Muscle of leg (tissue), 11 donors: ENCODE results near the gene NUP153. TPM values are rescaled to one million over a fixed set of nuclear protein-coding genes. Genes with fewer than 3 reads are reported as not detected.
A peak's percentile ranks its signal among the peaks of the same experiment; 100 is the strongest.
"Not testable (repeated sequence)": the region's sequence is repeated elsewhere in the genome, so short reads cannot be mapped to it uniquely, and the experiment has no call there.

ENCODE experiments used
- DNase-seq: peaks from one replicate; pipeline ENCODE4 v3.0.0; 2013
- H3K27ac ChIP-seq: one replicate; pipeline ENCODE4 v1.5.1; 2013; ENCODE audit warnings: mild to moderate bottlenecking, low read length, control low read depth
- H3K27me3 ChIP-seq: one replicate; pipeline ENCODE4 v1.6.1; 2013; ENCODE audit warnings: low read length; ENCODE audit not compliant: control insufficient read depth, insufficient read depth
- H3K36me3 ChIP-seq: one replicate; pipeline ENCODE4 v1.6.1; 2013; ENCODE audit warnings: low read length; ENCODE audit not compliant: control insufficient read depth, insufficient read depth
- H3K4me1 ChIP-seq: one replicate; pipeline ENCODE4 v1.6.1; 2013; ENCODE audit warnings: low read length; ENCODE audit not compliant: control insufficient read depth, insufficient read depth
- H3K4me3 ChIP-seq: one replicate; pipeline ENCODE4 v1.5.1; 2013; ENCODE audit warnings: low read length, control low read depth
- H3K9me3 ChIP-seq: replicated peaks from 2 replicates; pipeline ENCODE4 v1.6.1; 2013; ENCODE audit warnings: low read depth, low read length; ENCODE audit not compliant: control insufficient read depth
- WGBS: methylation state at CpG from one replicate; pipeline ENCODE4 v1.1.5; 2013; ENCODE audit warnings: missing lambda C conversion rate; ENCODE audit not compliant: insufficient coverage; 5-methylcytosine and 5-hydroxymethylcytosine counted together
- polyA plus RNA-seq, 8 donors: library from polyadenylated mRNA; unstranded; fragments of 120-200 nt; gene quantifications; one replicate each; pipeline versions ENCODE4 v1.2.1 to v1.2.3, GENCODE V29; 2013; ENCODE audit warnings: inconsistent platforms in 1 of 8, low replicate concordance in 1 of 8; ENCODE audit not compliant: insufficient read length in 8 of 8, insufficient read depth in 1 of 8
- total RNA-seq: library from RNA; stranded (reverse); fragments of 120-200 nt; gene quantifications from one replicate; pipeline ENCODE4 v1.2.4, GENCODE V29; 2013

NUP153 gene
- total and polyA plus RNA-seq, 9 donors: 21.2 to 37.3 (median 29.3) TPM

GRCh38 chr6:17593246-17593645 is 113.5 kb downstream of the NUP153 start:
- Histone ChIP-seq H3K27ac (no peak overlapping the region), H3K9me3 (no peaks in the 10 kb centered on the region), H3K4me1 (no peaks in the 10 kb centered on the region), H3K36me3 (no peaks in the 10 kb centered on the region), H3K4me3 (no peak overlapping the region), H3K27me3 (no peaks in the 10 kb centered on the region)
- no peak for DNase-seq

- 86% methylated on average over 1 of the region's 1 CpG for WGBS
- no peak for DNase-seq
- Histone ChIP-seq H3K4me3 (no peak overlapping the region), H3K4me1 (no peaks in the 10 kb centered on the region), H3K27ac (no peak overlapping the region), H3K27me3 (no peaks in the 10 kb centered on the region), H3K9me3 (no peaks in the 10 kb centered on the region), H3K36me3 (no peaks in the 10 kb centered on the region)
These were observed 115.4 kb downstream of the NUP153 start for GRCh38 chr6:17591287-17591686.

- DNase-seq: no peak
- Histone ChIP-seq H3K27me3 (no peaks in the 10 kb centered on the region), H3K27ac (no peak overlapping the region), H3K9me3 (no peaks in the 10 kb centered on the region), H3K4me1 (no peaks in the 10 kb centered on the region), H3K4me3 (no peak overlapping the region), H3K36me3 (no peaks in the 10 kb centered on the region)
- WGBS: 61% methylated on average over 5 of the region's 5 CpGs
These were observed 117.2 kb downstream of the NUP153 start for GRCh38 chr6:17589406-17590096.

- Histone ChIP-seq H3K36me3 (no peaks in the 10 kb centered on the region), H3K4me1 (peaks cover 7% of the 10 kb centered on the region), H3K27ac (no peak overlapping the region), H3K27me3 (no peaks in the 10 kb centered on the region), H3K4me3 (no peak overlapping the region), H3K9me3 (no peaks in the 10 kb centered on the region)
- no peak for DNase-seq
- WGBS: 73% methylated on average over 1 of the region's 6 CpGs
These were observed 118.7 kb downstream of the NUP153 start for GRCh38 chr6:17588011-17588410.

GRCh38 chr6:17586623-17587022 is 120.1 kb downstream of the NUP153 start:
- not testable (repeated sequence) for H3K4me1 ChIP-seq, DNase-seq, H3K27me3 ChIP-seq, H3K9me3 ChIP-seq, H3K36me3 ChIP-seq, H3K27ac ChIP-seq, H3K4me3 ChIP-seq
- 88% methylated on average over 11 of the region's 13 CpGs for WGBS

- Histone ChIP-seq H3K9me3 (no peaks in the 10 kb centered on the region), H3K36me3 (no peaks in the 10 kb centered on the region), H3K4me3 (no peak overlapping the region), H3K27ac (no peak overlapping the region), H3K4me1 (peaks cover 7% of the 10 kb centered on the region), H3K27me3 (peaks cover 3% of the 10 kb centered on the region)
- DNase-seq: no peak
- 78% methylated on average over 4 of the region's 7 CpGs for WGBS
These were observed 120.8 kb downstream of the NUP153 start for GRCh38 chr6:17585766-17586490.

GRCh38 chr6:17584241-17584803 is 122.4 kb downstream of the NUP153 start:
- Histone ChIP-seq H3K9me3 (no peaks in the 10 kb centered on the region), H3K27me3 (peaks cover 3% of the 10 kb centered on the region), H3K27ac (peak overlapping the region; percentile 85), H3K36me3 (no peaks in the 10 kb centered on the region), H3K4me3 (no peak overlapping the region), H3K4me1 (peaks cover 7% of the 10 kb centered on the region)
- peak; percentile 92 for DNase-seq
- no CpG with 5 or more reads among the region's 7 CpGs for WGBS

- 33% methylated on average over 4 of the region's 5 CpGs for WGBS
These were observed 122.9 kb downstream of the NUP153 start for GRCh38 chr6:17583811-17584210.

GRCh38 chr6:17581282-17581681 is 125.4 kb downstream of the NUP153 start:
- DNase-seq, H3K36me3 ChIP-seq, H3K4me1 ChIP-seq, H3K4me3 ChIP-seq, H3K9me3 ChIP-seq, H3K27ac ChIP-seq, H3K27me3 ChIP-seq: not testable (repeated sequence)
- WGBS: 100% methylated on average over 6 of the region's 7 CpGs

More at GRCh38 chr6:17583811-17584210, 122.9 kb downstream of the NUP153 start:
- Histone ChIP-seq H3K4me1 (peaks cover 7% of the 10 kb centered on the region), H3K27me3 (peaks cover 3% of the 10 kb centered on the region), H3K4me3 (no peak overlapping the region), H3K36me3 (no peaks in the 10 kb centered on the region), H3K9me3 (no peaks in the 10 kb centered on the region), H3K27ac (peak overlapping the region; percentile 85)
- peak; percentile 41 for DNase-seq

GRCh38 chr6:17580518-17581048 is 126.1 kb downstream of the NUP153 start:
- WGBS: 17% methylated on average over 43 of the region's 53 CpGs
- DNase-seq: peak; percentile 49
- Histone ChIP-seq H3K4me3 (peak overlapping the region; percentile 47), H3K4me1 (peaks cover 7% of the 10 kb centered on the region), H3K27ac (peak overlapping the region; percentile 62), H3K36me3 (no peaks in the 10 kb centered on the region), H3K27me3 (peaks cover 3% of the 10 kb centered on the region), H3K9me3 (peaks cover 11% of the 10 kb centered on the region)
